Upper lobe of left lung (tissue), 6 donors: Measurements from ENCODE around the gene RASSF5. TPM values are rescaled to one million over a fixed set of nuclear protein-coding genes. Genes with fewer than 3 reads are reported as not detected.

Source experiments
- ATAC-seq, 2 donors: fragments of 200-7000 bp; cut with Tn5 transposase; one replicate each; pipeline ENCODE4 v1.9.1; 2022; ENCODE audit warnings: mild to moderate bottlenecking in 2 of 2, moderate library complexity in 2 of 2; ENCODE audit not compliant: low FRiP score in 2 of 2
- DNase-seq, 2 donors: peaks; one replicate each; pipeline ENCODE4 v3.0.0-alpha.2; 2019 to 2020
- H3K27ac ChIP-seq, 4 donors: fragments of 200-600 bp; sonication (generic); one replicate each; pipeline ENCODE4 v1.5.1; 2016 to 2019
- H3K27me3 ChIP-seq, 4 donors: fragments of 200-600 bp; sonication (generic); one replicate each; pipeline ENCODE4 v1.5.1; 2017 to 2019
- H3K36me3 ChIP-seq, 4 donors: fragments of 200-600 bp; sonication (generic); one replicate each; pipeline ENCODE4 v1.5.1; 2016 to 2019
- H3K4me1 ChIP-seq, 4 donors: fragments of 200-600 bp; sonication (generic); one replicate each; pipeline ENCODE4 v1.5.1; 2018 to 2019
- H3K4me3 ChIP-seq, 4 donors: fragments of 200-600 bp; sonication (generic); one replicate each; pipeline ENCODE4 v1.5.1; 2017 to 2019; ENCODE audit warnings: mild to moderate bottlenecking in 2 of 4, moderate library complexity in 1 of 4
- H3K9me3 ChIP-seq, 4 donors: fragments of 200-600 bp; sonication (generic); one replicate each; pipeline ENCODE4 v1.5.1; 2018 to 2019
- EP300 ChIP-seq, 4 donors: sonication (generic); formaldehyde crosslinking; IDR thresholded peaks; one replicate each; pipeline ENCODE4 v1.5.1; 2017; ENCODE audit warnings: antibody characterized with exemption in 4 of 4, control low read depth in 2 of 4
- POLR2A ChIP-seq, 4 donors: fragments of 450-650 bp; IDR thresholded peaks; one replicate each; pipeline ENCODE4 v1.5.1; 2016 to 2017; ENCODE audit warnings: antibody characterized with exemption in 4 of 4, mild to moderate bottlenecking in 2 of 4
- POLR2AphosphoS5 ChIP-seq, 2 donors: sonication (generic); formaldehyde crosslinking; IDR thresholded peaks; one replicate each; pipeline ENCODE4 v1.5.1; 2017; ENCODE audit warnings: antibody characterized with exemption in 2 of 2
- WGBS, 2 donors: methylation state at CpG; one replicate each; pipeline ENCODE4 v1.1.5; 2017 to 2018; 5-methylcytosine and 5-hydroxymethylcytosine counted together
- total RNA-seq, 6 donors: library from RNA; depleted of rRNA in 4 of 6; stranded (reverse); fragments of >200 nt in 4 of 6; gene quantifications; one replicate each; pipeline versions ENCODE4 v1.1.0 to v1.2.1, GENCODE V29; 2016 to 2021
- TF ChIP-seq, protein P1 (sequence below), 6 experiments: fragments of 450-650 bp in 4 of 6; fragments of 200-600 bp in 2 of 6; sonication (generic) in 2 of 6; IDR thresholded peaks; one replicate each; pipeline ENCODE4 v1.5.1; 2016 to 2019; ENCODE audit warnings: antibody characterized with exemption in 6 of 6
- donor health status: DM: no; HTN: no; CAD: no; lungs with moderate emphysema.
- donor health status: DM: no; HTN: yes; CAD: no; lungs with severe emphysema.

Gene RASSF5
- total RNA-seq, 6 donors from 2014 or later = 47.2 to 61.1 (median 54.9) TPM

DNA sequence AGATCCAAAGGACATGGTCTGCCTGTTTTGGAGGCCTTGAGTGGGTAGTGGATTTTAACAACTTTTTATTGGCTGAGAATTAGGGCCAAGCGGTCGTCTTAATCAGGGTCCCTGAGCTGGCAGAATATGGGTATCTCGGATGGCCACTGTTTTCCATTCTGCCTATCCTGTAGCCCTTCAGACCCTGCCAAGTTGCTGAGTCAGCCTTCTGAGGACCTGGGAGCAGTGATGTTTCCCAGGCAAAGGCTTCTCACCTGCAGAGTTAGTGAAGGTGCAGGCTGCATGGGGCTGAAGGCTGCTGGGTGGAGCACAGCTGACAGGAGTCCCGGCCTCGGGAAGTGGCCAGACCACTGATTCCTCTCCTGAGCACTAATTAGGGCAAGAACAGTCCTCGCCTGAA, 11.4 kb downstream of the RASSF5 start:
- 84 to 93% methylated on average over 6 of the region's 6 CpGs for WGBS, 2 donors
- ATAC-seq (no peak), DNase-seq (no peak)
- Histone ChIP-seq H3K4me3 (no peak overlapping the region), H3K4me1 (peaks cover 12 to 31% (median 21%) of the 10 kb centered on the region in 4 donors), H3K27me3 (no peaks in the 10 kb centered on the region), H3K27ac (no peak overlapping the region), H3K9me3 (no peaks in the 10 kb centered on the region), H3K36me3 (no peaks in the 10 kb centered on the region)
- TF ChIP-seq POLR2AphosphoS5 (IDR thresholded peaks at IDR 0.05) (no peak), POLR2A (IDR thresholded peaks at IDR 0.05) (no peak), EP300 (IDR thresholded peaks at IDR 0.05) (no peak)
- TF ChIP-seq, protein P1, sequence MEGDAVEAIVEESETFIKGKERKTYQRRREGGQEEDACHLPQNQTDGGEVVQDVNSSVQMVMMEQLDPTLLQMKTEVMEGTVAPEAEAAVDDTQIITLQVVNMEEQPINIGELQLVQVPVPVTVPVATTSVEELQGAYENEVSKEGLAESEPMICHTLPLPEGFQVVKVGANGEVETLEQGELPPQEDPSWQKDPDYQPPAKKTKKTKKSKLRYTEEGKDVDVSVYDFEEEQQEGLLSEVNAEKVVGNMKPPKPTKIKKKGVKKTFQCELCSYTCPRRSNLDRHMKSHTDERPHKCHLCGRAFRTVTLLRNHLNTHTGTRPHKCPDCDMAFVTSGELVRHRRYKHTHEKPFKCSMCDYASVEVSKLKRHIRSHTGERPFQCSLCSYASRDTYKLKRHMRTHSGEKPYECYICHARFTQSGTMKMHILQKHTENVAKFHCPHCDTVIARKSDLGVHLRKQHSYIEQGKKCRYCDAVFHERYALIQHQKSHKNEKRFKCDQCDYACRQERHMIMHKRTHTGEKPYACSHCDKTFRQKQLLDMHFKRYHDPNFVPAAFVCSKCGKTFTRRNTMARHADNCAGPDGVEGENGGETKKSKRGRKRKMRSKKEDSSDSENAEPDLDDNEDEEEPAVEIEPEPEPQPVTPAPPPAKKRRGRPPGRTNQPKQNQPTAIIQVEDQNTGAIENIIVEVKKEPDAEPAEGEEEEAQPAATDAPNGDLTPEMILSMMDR (IDR thresholded peaks at IDR 0.05) = no peak

DNA sequence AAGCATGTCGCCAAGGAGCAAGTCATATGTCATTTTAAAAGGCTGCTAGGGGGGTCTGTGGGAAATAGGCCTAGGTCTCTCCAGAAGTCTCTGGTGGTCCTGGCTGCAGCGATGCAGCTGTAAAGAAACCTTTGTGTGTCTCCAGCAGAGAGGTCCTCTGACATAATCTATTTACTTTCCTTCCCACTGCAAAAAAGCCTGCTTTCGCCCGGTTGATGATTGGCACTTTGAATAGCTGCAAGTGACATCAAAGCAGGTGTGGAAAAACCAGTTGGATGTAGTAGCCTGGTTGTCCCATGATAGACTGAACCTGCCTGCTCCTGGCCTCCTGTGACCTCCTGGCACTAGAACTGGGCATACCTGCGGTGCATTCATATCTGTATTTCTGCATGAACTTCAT, 13.8 kb downstream of the RASSF5 start:
- ATAC-seq (peak in 1 of 2 donors; percentile 48), DNase-seq (peak in 1 of 2 donors; percentile 82)
- 64 to 68% methylated on average over 4 to 5 of the region's 5 CpGs for WGBS, 2 donors
- Histone ChIP-seq H3K4me3 (no peak overlapping the region), H3K27me3 (no peaks in the 10 kb centered on the region), H3K36me3 (no peaks in the 10 kb centered on the region), H3K9me3 (no peaks in the 10 kb centered on the region), H3K27ac (peak overlapping the region in 2 of 4 donors; percentile 31 to 52), H3K4me1 (peaks cover 5 to 11% (median 9%) of the 10 kb centered on the region in 4 donors)
- peak in 1 of 4 donors; percentile 51 for TF ChIP-seq EP300 (IDR thresholded peaks at IDR 0.05)
- TF ChIP-seq, protein P1 (IDR thresholded peaks at IDR 0.05) = no peak

DNA sequence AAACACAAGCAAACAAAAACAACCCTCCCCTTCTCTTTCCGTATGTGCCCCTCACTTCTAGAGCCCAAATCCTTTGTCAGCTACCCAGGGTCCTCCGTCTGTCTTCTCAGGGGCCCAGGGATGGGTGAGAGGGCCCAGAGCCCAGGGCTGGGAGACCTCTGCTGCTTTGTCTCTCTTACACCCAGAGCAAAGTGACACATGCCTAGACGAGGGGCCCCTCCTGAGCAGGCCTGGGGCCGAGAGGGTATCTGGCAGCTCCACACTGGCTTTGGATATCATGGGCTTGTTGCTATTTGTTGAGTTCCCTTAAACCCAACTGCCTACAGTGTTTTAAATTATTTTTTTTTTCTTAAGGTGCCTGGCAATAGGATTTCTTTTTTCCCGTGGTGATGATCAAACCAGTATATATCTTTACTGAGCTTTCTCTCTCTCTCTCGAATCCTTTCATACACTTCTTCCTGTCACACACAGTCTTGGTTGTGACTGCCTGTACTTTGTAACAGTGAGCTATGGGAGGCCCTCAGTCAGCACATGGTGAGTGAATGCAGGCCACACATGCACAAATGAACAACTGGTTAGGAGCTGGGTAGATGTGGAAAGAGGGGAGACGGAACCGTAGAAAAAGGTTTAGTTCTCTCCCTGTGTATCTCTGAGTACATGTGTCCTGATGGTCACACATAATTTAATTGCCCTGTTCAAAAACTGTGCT, 14.5 kb downstream of the RASSF5 start:
- TF ChIP-seq POLR2AphosphoS5 (IDR thresholded peaks at IDR 0.05) = no peak
- TF ChIP-seq, protein P1 (IDR thresholded peaks at IDR 0.05) = no peak
- no peak for TF ChIP-seq POLR2A (IDR thresholded peaks at IDR 0.05)
- TF ChIP-seq EP300 (IDR thresholded peaks at IDR 0.05) = no peak
- ATAC-seq (no peak), DNase-seq (no peak)
- H3K4me1 ChIP-seq = peaks cover under 1 to 8% (median 4%) of the 10 kb centered on the region in 4 donors
- H3K27ac ChIP-seq = peak overlapping the region in 2 of 4 donors; percentile 31 to 52
- H3K4me3 ChIP-seq = no peak overlapping the region
- no peaks in the 10 kb centered on the region for H3K27me3 ChIP-seq
- H3K9me3 ChIP-seq = no peaks in the 10 kb centered on the region
- H3K36me3 ChIP-seq = no peaks in the 10 kb centered on the region
- WGBS, 2 donors = 73 to 88% methylated on average over 8 of the region's 8 CpGs

DNA sequence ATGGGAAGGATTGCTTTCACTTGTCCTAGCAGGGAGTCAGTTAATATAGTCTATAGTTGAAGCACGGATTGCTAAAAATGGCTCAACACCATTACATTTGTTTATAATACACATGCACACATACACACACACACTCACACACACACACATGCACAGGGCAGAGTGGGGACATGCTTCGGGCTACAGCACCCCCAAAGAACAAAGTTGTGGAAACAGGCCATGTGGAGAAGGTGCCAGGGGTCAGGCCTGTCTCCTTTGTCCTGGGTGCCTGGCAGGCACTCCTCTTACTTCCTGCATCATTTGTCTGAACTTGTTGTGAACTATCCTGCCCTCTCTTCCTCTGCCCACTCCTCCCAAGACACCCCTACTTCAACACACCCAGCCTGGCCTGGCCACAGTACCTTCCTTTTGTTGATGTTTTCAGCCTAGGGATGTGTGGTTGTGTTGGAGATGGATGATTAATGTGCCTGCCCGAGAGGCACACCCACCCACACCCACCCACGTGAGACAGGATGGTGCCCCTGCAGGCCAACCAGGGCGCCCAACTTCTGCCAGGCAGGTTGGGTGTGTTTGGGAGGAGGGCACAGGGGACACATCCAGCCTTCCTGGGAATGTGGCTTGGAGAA, 17.5 kb downstream of the RASSF5 start:
- Histone ChIP-seq H3K4me3 (no peak overlapping the region), H3K9me3 (no peaks in the 10 kb centered on the region), H3K27ac (no peak overlapping the region), H3K36me3 (no peaks in the 10 kb centered on the region), H3K4me1 (peaks cover 0 to 8% (median 4%) of the 10 kb centered on the region in 4 donors), H3K27me3 (no peaks in the 10 kb centered on the region)
- ATAC-seq = no peak
- DNase-seq = no peak
- no peak for TF ChIP-seq POLR2A (IDR thresholded peaks at IDR 0.05)
- no peak for TF ChIP-seq POLR2AphosphoS5 (IDR thresholded peaks at IDR 0.05)
- TF ChIP-seq, protein P1 (IDR thresholded peaks at IDR 0.05) = no peak
- no peak for TF ChIP-seq EP300 (IDR thresholded peaks at IDR 0.05)
- 55 to 62% methylated on average over 5 of the region's 5 CpGs for WGBS, 2 donors
